ENCODE results near the gene ABCB11. TPM values are rescaled to one million over a fixed set of nuclear protein-coding genes. Genes with fewer than 3 reads are reported as not detected.
"Not testable (repeated sequence)": the region's sequence is repeated elsewhere in the genome, so short reads cannot be mapped to it uniquely, and the experiment has no call there.

The ABCB11 gene
- total RNA-seq, 1 donor from 2014 or later, result 0.24 TPM

DNA sequence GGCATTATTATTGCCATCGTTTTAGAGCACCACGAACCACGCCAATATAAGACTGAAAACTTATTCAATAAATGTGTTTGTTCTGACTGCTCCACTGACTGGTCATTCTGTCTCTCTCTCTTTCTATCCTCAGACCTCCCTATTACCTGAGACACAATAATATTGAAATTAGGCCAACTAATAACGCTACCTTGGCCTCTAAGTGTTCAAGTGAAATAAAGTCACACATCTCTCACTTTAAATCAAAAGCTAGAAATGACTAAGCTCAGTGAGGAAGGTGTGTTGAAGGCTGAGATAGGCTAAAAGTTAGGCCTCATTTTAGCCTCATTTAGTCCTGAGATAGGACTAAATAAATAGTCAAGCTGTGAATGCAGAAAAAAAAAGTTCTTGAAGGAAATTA is 91.2 kb downstream of the ABCB11 start:
- no peaks in the 10 kb centered on the region for H3K36me3 Mint-ChIP-seq
- H3K27me3 Mint-ChIP-seq, result no peaks in the 10 kb centered on the region
- H3K27ac Mint-ChIP-seq, result no peak overlapping the region
- no peaks in the 10 kb centered on the region for H3K4me1 Mint-ChIP-seq (ENCODE audit: unreplicated experiment)
- no peaks in the 10 kb centered on the region for H3K9me3 Mint-ChIP-seq
- no peak overlapping the region for H3K4me3 Mint-ChIP-seq
- TF ChIP-seq CTCF (conservative IDR thresholded peaks at IDR 0.05), result no peak
- DNase-seq (ENCODE audit: extremely low spot score, unreplicated experiment), result no peak

DNA sequence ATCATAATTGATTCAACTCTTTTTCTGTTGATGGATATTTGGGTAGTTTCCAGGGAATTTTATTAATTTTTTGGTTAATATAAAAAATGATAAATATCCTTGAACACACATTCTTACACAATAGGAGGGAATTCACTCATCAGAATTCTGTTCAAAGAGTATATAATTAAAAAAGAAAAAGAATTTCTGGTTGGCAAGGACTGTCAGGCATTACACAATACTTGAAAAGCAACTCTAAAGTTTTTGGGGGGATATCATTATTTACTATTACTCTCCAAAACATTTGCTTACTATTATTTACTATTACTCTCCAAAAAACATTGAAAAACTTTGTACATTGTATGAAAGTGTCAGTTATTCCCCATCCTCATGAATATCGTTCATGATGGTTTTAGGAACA is 92.1 kb downstream of the ABCB11 start:
- no peaks in the 10 kb centered on the region for H3K9me3 Mint-ChIP-seq
- H3K4me3 Mint-ChIP-seq, result no peak overlapping the region
- TF ChIP-seq CTCF (conservative IDR thresholded peaks at IDR 0.05), result no peak
- no peaks in the 10 kb centered on the region for H3K27me3 Mint-ChIP-seq
- no peak overlapping the region for H3K27ac Mint-ChIP-seq
- H3K4me1 Mint-ChIP-seq (ENCODE audit: unreplicated experiment), result no peaks in the 10 kb centered on the region
- no peak for DNase-seq (ENCODE audit: extremely low spot score, unreplicated experiment)
- no peaks in the 10 kb centered on the region for H3K36me3 Mint-ChIP-seq

GRCh38 chr2:168935810-168936581 is 95.1 kb downstream of the ABCB11 start:
- Mint-ChIP-seq H3K4me1 (ENCODE audit: unreplicated experiment) (no peaks in the 10 kb centered on the region), H3K27ac (no peak overlapping the region), H3K36me3 (no peaks in the 10 kb centered on the region), H3K27me3 (no peaks in the 10 kb centered on the region), H3K4me3 (no peak overlapping the region), H3K9me3 (no peaks in the 10 kb centered on the region)
- DNase-seq (ENCODE audit: extremely low spot score, unreplicated experiment), result no peak
- TF ChIP-seq CTCF (conservative IDR thresholded peaks at IDR 0.05), result no peak

DNA sequence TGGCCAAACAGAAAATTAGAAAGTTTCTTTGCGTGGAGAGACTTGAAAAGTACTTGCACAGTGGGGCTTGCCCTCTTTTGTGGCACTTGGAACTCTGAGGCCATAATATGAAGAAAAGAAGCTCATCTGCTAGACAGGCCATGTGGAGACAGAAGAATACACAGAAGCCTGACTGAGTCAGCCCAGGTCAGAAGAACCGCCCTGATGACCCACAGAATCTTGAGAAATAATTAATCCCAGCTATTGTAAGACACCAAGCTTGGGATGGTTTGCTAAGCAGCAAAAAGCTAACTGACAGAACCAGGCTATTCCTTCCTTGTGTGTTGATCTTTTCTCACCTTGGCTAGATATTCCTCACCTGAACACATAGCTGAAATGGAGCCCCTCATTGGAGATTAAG is 96.3 kb downstream of the ABCB11 start:
- DNase-seq (ENCODE audit: extremely low spot score, unreplicated experiment), result no peak
- Mint-ChIP-seq H3K4me3 (no peak overlapping the region), H3K36me3 (no peaks in the 10 kb centered on the region), H3K27ac (no peak overlapping the region), H3K27me3 (no peaks in the 10 kb centered on the region), H3K4me1 (ENCODE audit: unreplicated experiment) (no peaks in the 10 kb centered on the region), H3K9me3 (no peaks in the 10 kb centered on the region)
- no peak for TF ChIP-seq CTCF (conservative IDR thresholded peaks at IDR 0.05)

DNA sequence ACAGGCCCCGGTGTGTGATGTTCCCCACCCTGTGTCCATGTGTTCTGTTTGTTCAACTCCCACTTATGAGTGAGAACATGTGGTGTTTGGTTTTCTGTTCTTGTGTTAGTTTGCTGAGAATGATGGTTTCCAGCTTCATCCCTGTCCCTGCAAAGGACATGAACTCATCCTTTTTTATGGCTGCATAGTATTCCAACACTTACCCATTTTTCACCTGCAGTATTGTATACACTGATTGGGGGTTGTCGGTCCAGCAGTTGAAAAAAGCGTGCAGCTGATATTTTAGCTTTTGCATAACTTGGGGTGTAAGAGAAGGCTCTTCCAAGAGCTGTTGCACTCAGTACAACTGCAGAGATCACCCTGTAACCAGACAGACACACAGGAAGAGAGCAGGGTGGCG is 99.0 kb downstream of the ABCB11 start:
- not testable (repeated sequence) for H3K4me3 Mint-ChIP-seq; H3K4me1 Mint-ChIP-seq (ENCODE audit: unreplicated experiment); H3K36me3 Mint-ChIP-seq; H3K27me3 Mint-ChIP-seq; H3K9me3 Mint-ChIP-seq; H3K27ac Mint-ChIP-seq; DNase-seq (ENCODE audit: extremely low spot score, unreplicated experiment)

- Mint-ChIP-seq H3K4me3 (no peak overlapping the region), H3K27me3 (peaks cover 4% of the 10 kb centered on the region), H3K9me3 (no peaks in the 10 kb centered on the region), H3K4me1 (ENCODE audit: unreplicated experiment) (no peaks in the 10 kb centered on the region), H3K36me3 (no peaks in the 10 kb centered on the region), H3K27ac (no peak overlapping the region)
- TF ChIP-seq CTCF (conservative IDR thresholded peaks at IDR 0.05), result no peak
- no peak for DNase-seq (ENCODE audit: extremely low spot score, unreplicated experiment)
Measured at GRCh38 chr2:168930242-168930641, 100.9 kb downstream of the ABCB11 start.

Data from type B pancreatic cell (in vitro differentiated cells).